ENCODE measurements around the gene PLEKHA6. TPM values are rescaled to one million over a fixed set of nuclear protein-coding genes. Genes with fewer than 3 reads are reported as not detected.

Gene PLEKHA6
- total RNA-seq, 2 donors from 2014 or later: 24.5 to 49.3 TPM

GRCh38 chr1:204321665-204322064 is 38.1 kb downstream of the PLEKHA6 start:
- TF ChIP-seq POLR2A (IDR thresholded peaks at IDR 0.05): no peak
- no peak for TF ChIP-seq POLR2AphosphoS5 (IDR thresholded peaks at IDR 0.05)
- TF ChIP-seq, protein P1, sequence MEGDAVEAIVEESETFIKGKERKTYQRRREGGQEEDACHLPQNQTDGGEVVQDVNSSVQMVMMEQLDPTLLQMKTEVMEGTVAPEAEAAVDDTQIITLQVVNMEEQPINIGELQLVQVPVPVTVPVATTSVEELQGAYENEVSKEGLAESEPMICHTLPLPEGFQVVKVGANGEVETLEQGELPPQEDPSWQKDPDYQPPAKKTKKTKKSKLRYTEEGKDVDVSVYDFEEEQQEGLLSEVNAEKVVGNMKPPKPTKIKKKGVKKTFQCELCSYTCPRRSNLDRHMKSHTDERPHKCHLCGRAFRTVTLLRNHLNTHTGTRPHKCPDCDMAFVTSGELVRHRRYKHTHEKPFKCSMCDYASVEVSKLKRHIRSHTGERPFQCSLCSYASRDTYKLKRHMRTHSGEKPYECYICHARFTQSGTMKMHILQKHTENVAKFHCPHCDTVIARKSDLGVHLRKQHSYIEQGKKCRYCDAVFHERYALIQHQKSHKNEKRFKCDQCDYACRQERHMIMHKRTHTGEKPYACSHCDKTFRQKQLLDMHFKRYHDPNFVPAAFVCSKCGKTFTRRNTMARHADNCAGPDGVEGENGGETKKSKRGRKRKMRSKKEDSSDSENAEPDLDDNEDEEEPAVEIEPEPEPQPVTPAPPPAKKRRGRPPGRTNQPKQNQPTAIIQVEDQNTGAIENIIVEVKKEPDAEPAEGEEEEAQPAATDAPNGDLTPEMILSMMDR (IDR thresholded peaks at IDR 0.05): no peak

GRCh38 chr1:204321051-204321450 is 38.7 kb downstream of the PLEKHA6 start:
- WGBS: 100% methylated on average over 2 of the region's 2 CpGs
- H3K27ac ChIP-seq: no peak overlapping the region

More at GRCh38 chr1:204321665-204322064, 38.1 kb downstream of the PLEKHA6 start:
- no peaks in the 10 kb centered on the region for H3K27me3 ChIP-seq (replicated peaks; ENCODE audit: insufficient read depth)
- DNase-seq (ENCODE audit: low spot score): no peak
- H3K36me3 ChIP-seq: no peaks in the 10 kb centered on the region
- no peak overlapping the region for H3K27ac ChIP-seq
- 61% methylated on average over 2 of the region's 2 CpGs for WGBS
- no peaks in the 10 kb centered on the region for H3K9me3 ChIP-seq
- H3K4me3 ChIP-seq: no peak overlapping the region
- no peaks in the 10 kb centered on the region for H3K4me1 ChIP-seq (replicated peaks)
- intact Hi-C loops (cut with DNase I): no loop called here

DNA sequence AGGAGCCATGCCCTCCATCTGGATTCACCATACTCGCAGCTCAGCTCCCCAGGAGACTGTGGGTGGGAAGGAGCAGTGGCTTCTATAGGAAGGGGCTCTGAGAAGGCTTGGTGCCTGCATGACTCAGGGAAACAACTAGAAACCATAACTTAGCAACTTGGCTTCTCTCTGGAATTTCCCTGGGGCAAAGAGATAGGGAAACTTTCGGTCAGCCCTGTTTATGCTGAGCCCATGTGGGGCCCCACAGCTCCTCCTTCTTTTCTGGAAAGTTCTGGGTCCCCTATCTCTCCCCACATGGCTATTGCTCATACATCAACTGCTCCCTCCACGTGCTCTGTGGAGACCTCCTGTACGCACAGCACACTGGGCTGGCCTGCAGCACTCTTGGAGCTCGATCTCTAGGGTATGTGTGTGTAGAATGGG is 39.3 kb downstream of the PLEKHA6 start:
- Histone ChIP-seq H3K9me3 (no peaks in the 10 kb centered on the region), H3K4me1 (replicated peaks) (no peaks in the 10 kb centered on the region), H3K36me3 (no peaks in the 10 kb centered on the region), H3K27ac (no peak overlapping the region), H3K4me3 (no peak overlapping the region), H3K27me3 (replicated peaks; ENCODE audit: insufficient read depth) (no peaks in the 10 kb centered on the region)
- WGBS: 76% methylated on average over 5 of the region's 5 CpGs
- DNase-seq (ENCODE audit: low spot score): no peak
- intact Hi-C loops (cut with DNase I): no loop called here
- no peak for TF ChIP-seq POLR2AphosphoS5 (IDR thresholded peaks at IDR 0.05)
- no peak for TF ChIP-seq POLR2A (IDR thresholded peaks at IDR 0.05)
- TF ChIP-seq, protein P1 (IDR thresholded peaks at IDR 0.05): no peak

More at GRCh38 chr1:204321051-204321450, 38.7 kb downstream of the PLEKHA6 start:
- intact Hi-C loops (cut with DNase I): no loop called here
- no peak for TF ChIP-seq POLR2A (IDR thresholded peaks at IDR 0.05)
- no peak for TF ChIP-seq POLR2AphosphoS5 (IDR thresholded peaks at IDR 0.05)
- TF ChIP-seq, protein P1 (IDR thresholded peaks at IDR 0.05): no peak
- Histone ChIP-seq H3K4me3 (no peak overlapping the region), H3K9me3 (no peaks in the 10 kb centered on the region), H3K4me1 (replicated peaks) (no peaks in the 10 kb centered on the region), H3K36me3 (no peaks in the 10 kb centered on the region), H3K27me3 (replicated peaks; ENCODE audit: insufficient read depth) (no peaks in the 10 kb centered on the region)
- DNase-seq (ENCODE audit: low spot score): no peak

DNA sequence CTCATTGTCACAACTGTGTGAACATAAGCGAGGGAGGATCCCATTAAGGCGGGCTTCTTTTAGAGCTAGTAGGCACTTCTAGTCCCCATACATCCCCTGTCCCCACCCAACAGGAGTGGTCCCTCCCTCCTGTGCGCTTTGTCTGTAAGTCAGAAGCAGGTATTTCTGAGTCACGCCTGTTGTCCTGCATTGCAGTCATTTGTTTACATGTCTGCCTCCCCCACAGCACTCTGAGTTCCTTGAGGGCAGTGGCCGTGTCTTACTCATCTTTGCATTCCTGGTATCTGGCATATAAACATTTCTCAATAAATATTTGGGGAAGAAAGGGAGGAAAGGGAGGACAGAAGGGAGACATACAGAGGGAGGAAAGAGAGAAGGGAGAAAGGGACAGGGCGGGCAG is 40.3 kb downstream of the PLEKHA6 start:
- no peaks in the 10 kb centered on the region for H3K4me1 ChIP-seq (replicated peaks)
- intact Hi-C loops (cut with DNase I): no loop called here
- H3K9me3 ChIP-seq: no peaks in the 10 kb centered on the region
- no peak overlapping the region for H3K4me3 ChIP-seq
- peak overlapping the region in 1 of 2 donors; percentile 31 for H3K27ac ChIP-seq
- TF ChIP-seq, protein P1 (IDR thresholded peaks at IDR 0.05): no peak
- TF ChIP-seq POLR2AphosphoS5 (IDR thresholded peaks at IDR 0.05): peak; percentile 7
- no peaks in the 10 kb centered on the region for H3K27me3 ChIP-seq (replicated peaks; ENCODE audit: insufficient read depth)
- no peak for DNase-seq (ENCODE audit: low spot score)
- 71% methylated on average over 6 of the region's 6 CpGs for WGBS
- no peaks in the 10 kb centered on the region for H3K36me3 ChIP-seq

DNA sequence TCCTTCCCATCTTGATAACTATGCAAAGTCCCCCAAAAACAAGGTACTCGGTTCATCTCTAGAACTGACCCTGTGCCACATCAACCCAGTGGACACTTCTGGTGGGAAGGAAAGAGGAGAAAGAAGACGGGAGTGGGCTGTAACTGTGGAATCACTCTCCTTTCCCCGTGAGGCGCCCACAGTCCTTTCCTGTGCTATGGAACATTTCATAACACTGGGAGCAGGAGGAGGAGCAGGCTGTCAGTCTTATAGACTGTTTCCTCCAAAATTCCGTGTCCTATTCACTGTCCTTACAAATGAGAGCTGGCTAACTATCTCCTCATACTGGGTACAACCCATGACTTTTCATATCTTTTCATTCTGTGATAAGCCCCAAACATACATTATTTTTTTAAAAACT is 40.7 kb downstream of the PLEKHA6 start:
- H3K4me3 ChIP-seq: no peak overlapping the region
- DNase-seq (ENCODE audit: low spot score): no peak
- intact Hi-C loops (cut with DNase I): no loop called here
- H3K27ac ChIP-seq: peak overlapping the region in 1 of 2 donors; percentile 31
- no peaks in the 10 kb centered on the region for H3K9me3 ChIP-seq
- H3K36me3 ChIP-seq: no peaks in the 10 kb centered on the region
- WGBS: 88% methylated on average over 5 of the region's 5 CpGs
- no peaks in the 10 kb centered on the region for H3K4me1 ChIP-seq (replicated peaks)
- H3K27me3 ChIP-seq (replicated peaks; ENCODE audit: insufficient read depth): no peaks in the 10 kb centered on the region
- TF ChIP-seq, protein P1 (IDR thresholded peaks at IDR 0.05): no peak
- TF ChIP-seq POLR2AphosphoS5 (IDR thresholded peaks at IDR 0.05): no peak
- no peak for TF ChIP-seq POLR2A (IDR thresholded peaks at IDR 0.05)

Measured in prostate gland (tissue), 2 donors.